ENCODE measurements around the gene FNDC8.
"Not testable (repeated sequence)": the region's sequence is repeated elsewhere in the genome, so short reads cannot be mapped to it uniquely, and the experiment has no call there.

FNDC8 gene

DNA sequence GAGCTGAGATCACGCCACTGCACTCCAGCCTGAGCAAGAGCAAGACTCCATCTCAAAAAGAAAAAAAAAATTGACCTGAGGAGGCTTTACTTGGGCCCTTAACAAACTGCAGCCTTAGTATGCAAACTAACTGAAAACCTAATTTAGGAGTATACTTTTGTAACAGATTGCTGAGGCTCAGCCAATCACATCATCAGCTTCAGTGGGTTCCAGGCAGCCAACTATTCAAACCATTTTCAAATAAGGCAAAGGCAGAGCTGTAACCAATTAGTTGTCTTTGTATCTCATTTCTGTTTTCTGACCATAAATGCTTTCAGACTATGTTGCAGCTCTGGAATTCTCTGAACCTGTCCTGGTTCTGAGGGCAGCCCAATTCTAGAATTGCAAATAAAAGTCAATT, 25.7 kb upstream of the FNDC8 start:
- no peak for DNase-seq

DNA sequence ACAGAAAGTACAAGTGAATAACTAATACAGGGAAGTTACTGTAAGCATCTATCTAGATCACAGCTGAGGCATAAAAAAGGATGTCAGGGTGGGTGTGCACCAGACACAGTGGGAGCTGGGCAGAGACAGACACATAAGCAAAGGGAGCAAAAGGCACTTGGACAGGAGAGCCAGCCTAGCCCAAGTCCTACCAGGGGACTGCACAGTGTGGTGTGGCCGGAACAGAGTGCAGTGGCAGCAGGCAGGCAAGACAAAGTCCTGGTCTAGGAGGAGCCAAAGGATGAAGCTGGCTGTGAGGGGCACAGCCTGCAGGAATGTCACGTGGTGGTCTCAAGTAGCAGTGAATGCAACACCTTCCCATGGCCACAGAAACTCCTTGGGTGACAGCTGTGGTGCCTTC, 23.6 kb upstream of the FNDC8 start:
- no peak for DNase-seq

DNA sequence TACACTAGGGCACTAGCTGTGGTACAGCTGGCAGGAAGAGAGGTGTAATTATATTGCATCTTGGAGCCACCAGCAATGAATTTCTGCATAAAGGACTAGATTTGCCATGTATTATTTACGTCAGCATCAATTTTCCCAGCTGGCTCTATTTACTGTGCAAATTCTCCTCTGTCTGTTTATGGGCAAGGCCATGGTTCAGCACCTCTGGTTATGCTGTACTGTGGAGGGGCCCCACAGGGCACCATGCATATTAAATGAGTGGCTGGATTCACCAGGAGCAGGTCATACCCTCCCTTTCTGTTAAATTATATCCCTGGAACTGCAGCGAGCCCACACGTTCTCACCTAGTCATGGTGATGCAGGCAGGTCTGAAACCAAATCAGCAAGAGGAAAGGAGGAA, 21.5 kb upstream of the FNDC8 start:
- no peak for DNase-seq

DNA sequence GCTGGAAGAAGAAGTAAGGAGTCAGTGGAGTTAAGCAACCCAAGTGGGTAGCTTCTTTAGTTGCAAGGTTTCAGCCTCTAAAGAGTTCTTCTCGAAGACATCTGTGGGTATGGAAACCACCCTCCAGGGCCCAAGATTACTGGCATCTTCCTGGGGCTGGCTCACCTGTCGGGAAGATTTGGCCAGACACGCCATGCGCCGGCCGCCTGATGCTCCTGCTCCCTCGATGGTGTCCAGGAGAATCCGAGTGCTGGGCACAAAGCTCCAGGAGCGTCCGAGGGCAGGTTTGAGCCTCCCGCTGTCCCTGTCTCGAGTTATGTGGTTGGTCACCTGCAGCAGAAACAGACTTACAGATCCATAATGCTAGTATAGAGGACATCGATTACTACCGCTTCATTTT, 20.4 kb upstream of the FNDC8 start:
- DNase-seq, result no peak

DNA sequence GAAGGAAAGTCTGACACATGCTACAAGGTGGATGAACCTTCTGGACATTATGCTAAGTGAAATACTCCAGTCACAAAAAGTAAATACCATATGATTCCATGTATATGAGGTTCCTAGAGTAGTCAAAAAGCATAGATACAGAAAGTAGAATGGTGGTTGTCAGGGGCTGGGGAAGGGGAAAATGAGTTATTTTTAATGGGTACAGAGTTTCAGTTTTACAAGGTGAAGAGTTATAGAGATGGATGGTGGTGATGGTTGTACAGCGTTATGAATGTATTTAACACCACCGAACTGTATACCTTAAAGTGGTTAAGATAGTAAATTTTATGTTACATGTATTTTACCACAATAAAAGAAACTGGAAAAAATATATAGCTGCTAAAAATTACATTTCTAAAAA, 19.7 kb upstream of the FNDC8 start:
- DNase-seq, result no peak

DNA sequence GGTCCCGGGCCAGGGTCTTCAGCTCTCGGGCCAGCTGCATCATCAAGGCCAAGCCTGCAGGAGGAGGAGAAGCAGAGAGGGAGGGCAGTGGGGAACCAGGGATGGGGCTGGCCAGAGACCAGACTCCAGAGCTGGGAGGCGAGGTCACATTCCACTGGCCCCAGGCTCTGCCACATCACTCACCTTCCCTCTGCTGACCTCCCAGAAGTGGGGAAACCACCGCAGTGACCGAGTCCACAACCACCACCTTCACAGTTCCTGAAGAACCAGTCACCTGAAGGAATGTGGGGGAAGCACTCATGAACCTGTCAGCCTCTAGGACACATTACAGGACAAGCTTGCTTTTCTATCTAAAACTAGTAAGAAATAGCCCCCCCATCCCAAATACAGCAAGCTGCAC, 18.1 kb upstream of the FNDC8 start:
- DNase-seq, result no peak

DNA sequence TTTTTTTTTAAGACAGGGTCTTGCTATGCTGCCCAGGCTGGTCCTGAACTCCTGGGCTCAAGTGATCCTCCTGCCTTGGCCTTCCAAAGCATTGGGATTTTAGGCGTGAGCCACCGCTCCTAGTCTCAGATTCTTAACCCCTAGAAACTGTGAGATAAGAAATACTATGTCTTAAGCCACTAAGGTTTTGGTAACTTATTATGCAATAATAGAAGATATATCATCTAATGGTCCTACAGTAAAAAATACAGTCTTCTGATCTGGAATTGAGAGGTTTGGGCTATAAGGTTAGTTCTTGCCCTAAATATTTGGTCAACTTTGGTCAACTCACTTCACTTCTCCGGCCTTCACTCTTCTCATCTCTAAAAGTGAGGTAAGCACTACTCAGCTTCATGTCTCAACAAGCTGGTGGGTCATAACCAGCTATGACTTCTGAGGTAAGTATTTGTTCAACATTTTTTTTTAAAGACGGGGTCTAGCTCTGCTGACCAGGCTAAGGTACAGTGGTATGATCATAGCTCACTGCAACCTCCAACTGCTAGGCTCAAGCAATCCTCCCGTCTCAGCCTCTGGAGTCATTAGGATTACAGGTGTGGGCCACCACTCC, 16.5 kb upstream of the FNDC8 start:
- no peak for DNase-seq

DNA sequence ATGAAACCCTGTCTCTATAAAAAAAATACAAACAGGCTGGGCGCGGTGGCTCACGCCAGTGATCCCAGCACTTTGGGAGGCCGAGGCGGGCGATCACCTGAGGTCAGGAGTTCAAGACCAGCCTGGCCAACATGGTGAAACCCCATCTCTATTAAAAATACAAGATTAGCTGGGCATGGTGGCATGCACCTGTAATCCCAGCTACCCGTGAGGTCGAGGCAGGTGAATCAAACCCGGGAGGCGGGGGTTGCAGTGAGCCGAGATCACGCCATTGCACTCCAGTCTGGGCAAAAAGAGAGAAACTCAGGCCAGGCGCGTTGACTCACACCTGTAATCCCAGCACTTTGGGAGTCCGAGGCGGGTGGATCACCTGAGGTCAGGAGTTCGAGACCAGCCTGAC, 10.6 kb upstream of the FNDC8 start:
- not testable (repeated sequence) for DNase-seq

DNA sequence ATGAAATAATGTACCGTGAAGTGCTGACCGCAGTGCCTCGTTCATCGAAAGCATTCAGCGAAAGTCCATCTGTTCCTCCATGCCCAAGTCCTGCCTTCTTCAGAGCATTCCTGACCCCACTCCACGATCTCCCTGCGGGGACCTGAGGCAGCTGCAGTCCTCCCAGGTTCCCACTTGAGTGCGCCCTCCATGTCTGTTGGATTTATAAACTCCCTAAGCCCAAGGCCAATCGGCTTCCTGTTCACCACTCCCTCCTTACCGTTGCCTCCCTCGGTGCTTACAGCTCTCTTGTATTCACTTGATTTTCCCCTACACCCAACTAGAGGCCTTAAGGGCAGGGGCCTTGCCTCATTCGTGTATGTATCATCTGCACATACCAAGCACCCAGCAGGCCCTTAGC, 4.6 kb upstream of the FNDC8 start:
- no peak for DNase-seq

DNA sequence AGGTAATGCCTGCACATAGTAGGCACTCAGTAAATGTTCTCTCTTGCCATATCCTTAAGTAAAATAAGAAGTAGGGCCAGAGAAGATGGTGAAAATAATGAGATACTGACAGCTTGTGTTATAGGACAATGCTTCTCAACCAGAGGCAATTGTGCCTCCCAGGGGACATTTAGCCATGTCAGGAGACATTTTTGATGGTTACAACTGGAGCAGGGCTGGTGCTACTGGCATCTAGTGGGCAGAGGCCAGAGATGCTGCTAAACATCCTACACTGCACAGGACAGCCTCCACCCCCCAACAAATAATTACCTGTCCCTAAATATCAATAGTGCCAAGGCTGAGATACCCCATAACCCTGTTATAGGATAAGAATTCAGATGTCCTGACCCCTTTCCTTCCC, 3.4 kb upstream of the FNDC8 start:
- DNase-seq, result peak; percentile 41

DNA sequence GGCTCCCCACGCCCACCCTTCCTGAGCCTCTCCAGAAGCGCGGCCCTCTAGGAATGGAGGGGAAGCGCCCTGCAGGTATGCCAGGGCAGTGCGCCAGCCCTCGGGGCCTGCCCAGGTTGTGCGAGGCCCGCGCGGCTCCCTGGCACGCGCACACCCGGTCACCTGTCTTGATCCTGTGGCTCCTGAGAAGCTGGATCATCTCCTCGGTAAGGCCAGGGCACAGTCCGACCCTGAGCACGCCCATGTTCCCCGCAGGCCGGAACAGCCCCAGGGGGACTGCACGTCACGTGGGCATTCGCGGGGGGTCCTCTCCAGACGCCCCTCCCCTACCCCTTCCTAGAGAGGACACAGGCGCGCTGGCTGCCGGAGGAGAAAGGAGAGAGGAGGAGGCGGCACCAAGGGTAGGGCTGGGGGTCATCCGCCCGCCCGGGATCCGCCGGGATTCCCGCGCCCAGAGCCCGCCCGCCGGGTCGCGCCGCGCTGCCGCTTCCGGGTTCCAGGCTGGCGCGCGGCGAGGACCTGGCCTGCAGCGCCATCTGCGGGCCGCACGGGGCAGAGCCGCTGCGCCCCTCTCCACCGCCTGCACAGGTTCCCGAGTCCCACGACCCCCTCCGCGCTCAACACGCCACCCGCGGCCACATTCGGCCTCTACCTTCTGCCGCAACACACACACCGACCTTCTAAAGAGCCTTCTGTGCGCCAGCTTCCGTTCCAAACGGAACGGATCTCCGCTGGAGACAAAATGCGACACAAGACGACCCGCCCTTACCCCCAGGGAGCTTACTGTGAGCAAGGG, 1.8 kb upstream of the FNDC8 start, which contains the start of gene RAD51D:
TSS of gene RAD51D (minus strand) at position 491 of the 796 bp plus-strand sequence. CDS start at position 244, 247 bp downstream.
- peak; percentile 86 for DNase-seq

DNA sequence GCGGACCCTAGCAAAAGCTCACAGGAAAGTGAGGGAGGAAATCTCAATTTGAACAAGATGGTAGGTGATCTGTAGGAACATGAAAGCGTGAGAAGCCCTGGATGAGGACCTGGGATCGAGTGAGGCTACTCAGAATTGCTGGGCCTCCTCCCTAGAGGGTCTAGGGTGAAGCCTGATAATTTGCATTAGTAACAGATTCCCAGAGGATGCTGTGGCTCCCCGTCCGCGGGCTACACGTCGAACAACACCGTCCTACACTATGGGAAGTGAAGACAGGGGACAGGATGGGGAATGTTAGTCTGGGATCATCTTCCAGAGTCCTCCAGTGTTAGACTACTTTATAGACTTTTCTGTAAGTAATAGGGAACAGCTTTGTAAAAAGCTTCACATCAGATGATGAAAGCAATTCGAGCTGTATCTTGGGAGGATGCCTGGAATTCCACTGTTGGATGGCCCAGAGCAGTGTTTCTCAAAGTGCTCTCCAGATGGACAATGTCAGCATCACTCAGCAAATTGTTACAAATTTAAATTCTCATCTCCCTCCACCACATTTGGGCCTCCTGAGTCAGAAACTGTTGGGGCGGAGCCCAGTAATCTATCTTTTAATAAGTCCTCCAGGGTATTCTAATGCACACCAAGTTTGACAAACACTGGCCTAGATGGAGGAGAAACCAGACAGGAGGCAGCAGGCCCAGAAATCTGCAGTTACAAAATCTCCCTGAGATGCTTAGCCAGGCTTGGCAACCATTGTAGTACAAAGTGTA, 6.5 kb downstream of the FNDC8 start:
- no peak for DNase-seq

DNA sequence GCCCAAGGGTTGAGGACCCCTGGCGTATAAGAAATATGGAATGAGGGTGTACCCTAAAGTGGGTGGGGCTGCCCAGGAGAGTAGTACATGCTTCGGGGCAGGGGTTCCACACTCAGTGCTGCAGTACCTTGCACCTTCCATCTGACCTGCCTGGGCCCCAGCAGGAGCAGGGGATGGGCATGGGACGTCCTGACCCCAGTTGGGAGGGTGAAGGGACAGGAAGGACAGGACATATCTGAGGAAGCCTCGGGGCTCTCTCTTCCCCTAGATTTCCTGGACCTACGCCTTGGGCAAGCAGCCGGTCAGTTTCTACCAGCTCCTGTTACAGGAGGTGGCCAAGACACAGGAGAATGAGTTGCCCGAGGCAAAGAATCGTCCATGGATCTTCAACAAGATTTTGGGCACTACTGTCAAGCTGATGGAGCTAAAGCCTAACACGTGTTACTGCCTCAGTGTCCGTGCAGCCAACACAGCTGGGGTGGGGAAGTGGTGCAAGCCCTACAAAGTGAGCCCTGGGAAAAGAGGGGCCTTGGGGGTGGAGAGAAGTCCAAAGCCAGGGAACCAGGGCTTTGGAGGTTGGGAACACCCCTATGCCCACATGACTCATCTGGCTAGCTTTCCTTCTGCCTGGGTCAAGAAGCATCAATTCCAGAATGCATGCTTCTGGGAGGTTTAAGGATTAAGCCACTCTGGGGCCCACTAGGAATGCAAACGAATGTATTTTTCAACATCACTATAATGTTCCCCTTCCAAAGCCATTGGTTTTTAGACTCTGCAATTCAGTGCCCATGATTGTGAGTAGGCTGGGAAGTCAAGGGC, 7.9 kb downstream of the FNDC8 start:
- DNase-seq, result no peak

DNA sequence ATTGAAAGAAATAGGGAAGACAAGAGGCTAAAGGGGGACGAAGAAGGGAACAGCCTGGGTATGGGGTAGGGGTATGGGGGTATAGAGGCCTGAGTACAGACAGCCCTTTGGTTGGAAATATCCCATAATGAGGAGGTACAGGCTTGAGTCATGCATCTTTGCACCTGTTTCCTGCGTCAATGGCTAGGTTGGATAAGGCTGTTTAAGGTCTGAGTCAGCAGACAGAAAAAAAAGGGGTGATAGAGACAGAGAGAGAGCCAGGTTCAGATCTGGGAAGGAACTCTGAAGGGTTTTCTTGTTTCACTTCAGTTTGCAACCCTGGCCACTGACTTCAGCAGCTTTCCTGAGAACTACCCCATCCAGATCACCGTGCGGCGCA, 8.5 kb downstream of the FNDC8 start:
- DNase-seq, result no peak

DNA sequence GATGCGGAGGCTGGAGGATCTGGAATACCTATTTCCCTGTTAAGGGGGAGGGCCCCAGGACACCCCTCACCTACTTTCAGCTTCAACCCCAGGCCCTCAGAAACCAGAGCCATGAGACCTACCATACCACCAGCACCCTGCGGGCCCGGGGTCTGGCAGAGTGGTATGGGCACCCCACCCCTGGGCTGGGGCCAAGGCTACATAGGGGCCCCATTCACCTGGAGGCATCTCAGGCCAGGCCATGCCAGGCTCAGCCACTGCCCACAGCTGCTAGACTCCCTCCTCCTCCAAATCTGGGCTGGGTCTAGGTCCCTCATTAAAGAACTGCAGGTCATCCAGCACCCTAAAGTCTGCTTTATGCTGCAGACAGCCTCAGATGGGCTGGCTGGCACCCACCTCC, 9.0 kb downstream of the FNDC8 start:
- no peak for DNase-seq

DNA sequence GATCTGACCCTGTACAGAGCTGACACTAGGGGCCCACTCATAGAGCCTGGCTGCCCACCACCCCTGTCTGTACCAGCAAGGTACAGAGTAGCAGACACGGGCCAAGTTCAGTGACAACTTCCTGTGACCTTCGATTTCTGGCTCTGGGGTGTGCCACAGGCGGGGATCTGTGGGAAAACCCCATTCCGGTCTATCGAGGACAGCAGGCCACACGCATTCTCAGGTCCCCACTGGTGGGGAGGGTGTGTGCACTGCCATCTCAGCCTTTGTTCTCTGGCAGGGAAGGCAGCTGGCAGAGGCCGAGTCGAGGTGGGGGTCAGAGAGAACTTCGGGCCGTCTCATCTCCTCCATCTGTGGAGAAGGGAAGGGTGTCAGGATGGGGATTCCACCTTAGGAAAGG, 10.7 kb downstream of the FNDC8 start:
- DNase-seq, result no peak

DNA sequence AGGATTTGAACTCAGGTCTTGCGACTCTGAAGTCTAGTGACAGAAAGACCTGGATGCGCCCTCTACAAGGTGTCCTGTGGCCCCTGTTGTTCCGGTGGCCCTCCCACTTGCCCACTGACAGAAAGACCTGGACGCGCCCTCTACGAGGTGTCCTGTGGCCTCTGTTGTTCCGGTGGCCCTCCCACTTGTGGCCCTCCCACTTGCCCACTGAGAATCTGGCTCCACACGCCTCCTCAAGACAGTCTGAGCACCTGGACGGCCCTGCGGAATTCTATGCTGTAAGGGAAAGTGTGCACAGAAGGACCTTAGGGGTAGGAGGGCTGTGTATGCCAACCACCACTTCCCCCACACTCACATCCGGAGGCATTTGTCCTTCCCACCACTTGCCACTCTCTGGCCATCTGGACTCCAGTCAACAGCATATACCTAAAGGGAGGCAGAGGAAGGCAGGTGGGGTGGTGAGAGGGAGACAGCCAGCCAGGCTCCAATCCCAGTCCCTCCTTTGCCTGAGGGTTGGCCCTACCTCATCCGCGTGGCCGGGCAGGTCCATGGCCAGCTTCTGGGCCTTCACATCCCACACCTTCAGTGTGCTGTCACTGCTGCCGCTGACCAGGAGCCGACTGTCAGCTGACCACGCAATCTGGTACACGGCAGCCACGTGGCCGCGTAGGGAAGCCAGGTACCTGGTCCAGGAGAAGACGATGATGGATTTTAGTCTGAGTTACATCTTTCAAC, 11.6 kb downstream of the FNDC8 start:
- DNase-seq, result no peak

DNA sequence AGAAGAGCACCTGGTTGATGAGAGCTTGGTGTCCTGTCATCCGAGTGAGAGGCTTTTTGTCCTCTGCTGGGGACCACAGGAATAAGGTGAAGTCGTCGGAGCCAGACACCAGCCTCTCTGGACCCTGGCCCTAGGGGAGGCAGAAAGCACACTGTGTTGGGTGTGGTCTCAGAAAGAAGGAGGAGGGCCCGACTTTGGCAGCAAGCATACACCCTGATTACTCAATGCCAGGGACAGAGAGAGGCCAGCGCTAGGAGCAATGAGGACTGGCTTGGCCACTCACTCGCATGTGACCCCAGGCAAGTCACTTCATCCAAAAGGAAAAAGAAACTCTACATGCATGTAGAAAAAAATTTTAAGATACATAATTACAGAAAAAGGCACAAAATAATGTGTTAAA, 13.9 kb downstream of the FNDC8 start:
- DNase-seq, result no peak

DNA sequence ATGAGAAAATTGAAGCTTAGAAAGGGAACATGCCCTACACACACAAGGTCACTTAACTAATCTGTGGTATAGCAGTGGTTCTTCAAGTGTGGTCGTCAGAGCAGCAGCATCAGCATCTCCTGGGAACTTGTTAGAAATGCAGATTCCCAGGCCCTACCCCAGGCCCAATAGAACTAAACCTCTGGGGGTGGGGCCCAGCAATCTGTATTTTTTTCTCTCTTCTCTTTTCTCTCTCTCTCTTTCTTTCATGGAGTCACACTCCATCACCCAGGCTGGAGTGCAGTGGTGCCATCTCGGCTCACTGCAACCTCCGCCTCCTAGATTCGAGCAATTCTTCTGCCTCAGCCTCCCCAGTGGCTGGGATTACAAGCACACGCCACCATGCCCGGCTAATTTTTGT, 16.8 kb downstream of the FNDC8 start:
- DNase-seq, result no peak

DNA sequence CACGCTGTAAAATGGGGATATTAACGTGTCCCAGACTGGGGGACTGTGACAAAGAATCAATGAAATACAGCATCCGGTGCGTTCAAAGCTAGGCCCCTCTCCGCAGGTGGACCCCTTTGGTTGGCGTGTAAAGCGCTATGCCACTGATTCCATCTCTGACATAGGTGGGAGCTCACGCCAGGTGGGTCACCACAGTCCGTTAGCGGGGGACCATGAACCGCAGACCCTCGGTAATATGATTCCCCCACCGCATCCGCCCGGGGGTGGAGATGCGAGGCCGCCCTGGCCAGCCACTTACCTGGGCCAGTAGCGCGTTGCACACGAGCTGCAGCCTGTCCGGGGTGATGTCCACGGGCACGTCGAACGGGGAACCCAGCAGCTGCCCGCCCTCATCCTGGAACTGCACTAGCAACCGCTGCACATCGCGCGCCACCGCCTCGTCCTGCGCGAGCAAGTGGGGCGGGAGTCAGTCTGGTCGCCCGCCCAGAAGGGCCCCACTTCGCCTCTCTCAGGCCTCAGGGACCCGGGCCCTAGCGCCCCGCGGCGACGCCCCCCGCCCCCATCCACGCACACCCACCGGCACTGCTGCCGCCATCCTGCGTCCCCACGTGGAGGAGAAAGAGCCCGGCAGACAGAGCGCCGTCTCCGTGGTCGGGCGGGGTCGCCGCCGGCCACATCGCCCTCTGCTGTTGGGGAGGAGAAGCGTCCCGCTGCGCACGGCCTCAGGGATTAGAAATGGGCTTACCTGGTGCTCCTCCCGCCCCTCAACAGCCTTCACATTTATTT, 20.5 kb downstream of the FNDC8 start, which contains the start of gene NLE1:
TSS of gene NLE1 (minus strand) at position 623 of the 786 bp plus-strand sequence. CDS start at position 595, 28 bp downstream.
- DNase-seq, result peak; percentile 89

DNA sequence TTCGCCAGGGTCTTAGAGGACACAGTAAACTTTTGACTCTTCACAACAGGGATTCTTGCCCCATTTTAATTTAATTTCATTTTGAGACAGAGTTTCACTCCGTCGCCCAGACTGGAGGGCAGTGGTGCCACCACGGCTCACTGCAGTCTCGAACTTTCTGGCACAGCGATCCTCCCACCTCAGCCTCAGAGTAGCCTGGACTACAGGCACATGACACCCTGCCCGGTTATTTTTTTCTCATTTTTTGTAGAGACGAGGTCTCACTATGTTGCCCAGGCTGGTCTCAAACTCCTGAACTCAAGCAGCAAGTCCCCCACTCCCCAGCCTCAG, 21.0 kb downstream of the FNDC8 start:
- no peak for DNase-seq

DNA sequence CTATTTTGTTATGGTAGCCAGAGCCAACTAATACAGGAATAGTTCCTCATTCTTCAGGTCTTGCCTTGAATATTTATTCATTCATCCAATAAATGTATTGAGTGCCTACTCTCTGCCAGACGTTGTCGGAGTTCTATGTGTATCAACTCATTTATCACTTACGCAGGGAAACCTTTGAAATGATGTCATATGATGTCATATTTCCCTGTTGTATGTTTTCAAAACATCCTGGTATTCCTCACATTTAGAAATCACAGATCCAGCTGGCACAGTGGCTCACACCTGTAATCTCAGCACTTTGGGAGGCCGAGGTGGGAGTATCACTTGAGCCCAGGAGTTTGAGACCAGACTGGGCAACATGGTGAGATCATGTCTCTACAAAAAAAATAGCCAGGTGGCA, 23.4 kb downstream of the FNDC8 start:
- DNase-seq, result no peak

All from CD4-positive, alpha-beta T cell treated with Interleukin-17A for 4 hours (primary cell).